ENCODE measurements around the gene ZSWIM1.
A peak's percentile ranks its signal among the peaks of the same experiment; 100 is the strongest.

- TF ChIP-seq CTCF (IDR thresholded peaks at IDR 0.05; ENCODE audit: borderline replicate concordance, extremely low read depth, low read length, poor library complexity, severe bottlenecking) (peak; percentile 1), EZH2 (IDR thresholded peaks at IDR 0.05; ENCODE audit: borderline replicate concordance, low read depth, low read length, severe bottlenecking) (no peak)
Measured at GRCh38 chr20:45890985-45891983, 10.3 kb downstream of the ZSWIM1 start, which contains the start of the genes CTSA and NEURL2.
